Measurements from ENCODE around the gene ZNF221. TPM values are rescaled to one million over a fixed set of nuclear protein-coding genes. Genes with fewer than 3 reads are reported as not detected.

The ZNF221 gene
- total and polyA plus RNA-seq, 9 of the 15 experiments (the other 6 are each of a cell fraction or from before 2014, with no cell fraction given): 0.32 to 1.4 (median 0.45) TPM

DNA sequence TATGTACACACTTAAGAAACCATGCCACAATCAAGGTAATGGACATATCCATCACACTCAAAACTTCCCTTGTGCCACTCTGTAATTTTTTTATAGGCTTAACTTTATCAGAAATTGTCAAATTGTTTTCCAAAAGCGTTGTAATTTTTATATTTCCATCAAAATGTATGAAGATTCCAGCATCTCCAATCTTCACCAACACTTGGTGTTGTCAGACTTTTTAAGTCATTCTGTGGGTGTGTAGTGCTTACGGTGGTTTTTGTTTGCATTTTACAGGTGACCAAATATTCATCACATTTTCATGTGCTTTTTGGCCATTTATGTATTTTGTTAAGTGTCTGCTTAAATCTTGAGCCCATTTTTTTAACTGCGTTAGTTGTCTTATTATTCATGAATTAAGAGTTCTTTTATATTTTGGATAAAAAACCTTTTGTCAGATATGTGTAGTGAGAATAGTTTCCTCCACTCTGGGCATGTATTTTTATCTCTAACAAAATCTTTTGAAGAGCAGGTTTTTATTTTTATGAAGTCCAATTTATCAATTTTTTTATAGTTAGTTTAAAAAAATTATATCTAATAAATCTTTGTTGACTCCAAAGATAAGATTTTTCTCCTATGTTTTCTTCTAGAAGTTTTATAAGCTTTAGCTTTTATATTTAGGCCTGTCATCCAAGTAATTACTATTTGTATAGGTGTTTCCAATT is 11.3 kb upstream of the ZNF221 start (continued):
- TF ChIP-seq RBM25 (IDR thresholded peaks at IDR 0.05; ENCODE audit: low read depth, low read length, severe bottlenecking): peak; percentile 81
- no peak for TF ChIP-seq HIVEP1 (CRISPR knock-in tag; IDR thresholded peaks at IDR 0.05)
- TF ChIP-seq NFATC3 (IDR thresholded peaks at IDR 0.05): no peak
- TF ChIP-seq RBM22 (IDR thresholded peaks at IDR 0.05; ENCODE audit: low read depth, low read length, poor library complexity, severe bottlenecking): no peak
- no peak for TF ChIP-seq GMEB1 (CRISPR knock-in tag; IDR thresholded peaks at IDR 0.05)
- TF ChIP-seq ZNF707 (CRISPR knock-in tag; conservative IDR thresholded peaks at IDR 0.05): no peak

DNA sequence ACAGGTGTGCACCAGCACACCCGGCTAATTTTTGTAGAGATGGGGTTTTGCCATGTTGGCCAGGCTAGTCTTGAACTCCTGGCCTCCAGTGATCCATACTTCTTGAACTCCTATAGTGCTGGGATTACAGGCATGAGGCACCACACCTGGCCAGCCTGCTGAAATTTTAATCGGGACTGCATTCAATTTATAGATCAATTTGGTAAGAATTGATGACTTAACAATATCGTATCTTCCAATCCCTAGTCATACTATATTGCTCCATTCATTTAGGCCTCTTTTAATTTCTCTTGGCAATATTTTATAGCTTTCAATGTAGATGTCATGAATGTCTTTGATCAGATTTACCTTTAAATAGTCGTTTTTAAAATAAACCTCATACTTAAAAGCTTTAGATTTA is 10.3 kb upstream of the ZNF221 start:
- no peak for FAIRE-seq
- ATAC-seq: no peak

More for the DNA sequence above, 10.3 kb upstream of the ZNF221 start:
- WGBS (ENCODE audit: insufficient coverage, low coverage, missing lambda C conversion rate): 1% methylated on average over 4 of the region's 4 CpGs
- H3K9me3 ChIP-seq (replicated peaks; ENCODE audit: control insufficient read depth, insufficient read depth, low read depth, low read length): peaks cover 4% of the 10 kb centered on the region; the same call in 1 of the 2 replicates
- ChIA-PET POLR2A (no interaction called here), CTCF (ENCODE audit: low intra/inter-chr PET ratio) (no interaction called here)
- in situ Hi-C loops (cut with MboI): no loop called here
- no peaks in the 10 kb centered on the region for H4K20me1 ChIP-seq (replicated peaks; ENCODE audit: control insufficient read depth, insufficient read depth, low read length)
- H3K36me3 ChIP-seq (ENCODE audit: control insufficient read depth, insufficient read depth, low read length): no peaks in the 10 kb centered on the region
- no TSS peak for BruUV-seq (replicated peaks)
- H3K4me3 ChIP-seq: no peak overlapping the region
- H2AFZ ChIP-seq (ENCODE audit: low read depth, low read length): no peak overlapping the region
- H3K27me3 ChIP-seq (ENCODE audit: control insufficient read depth in 2 of 2, insufficient read depth in 2 of 2, low read length in 2 of 2): no peaks in the 10 kb centered on the region
- no peaks in the 10 kb centered on the region for H3K9me1 ChIP-seq (ENCODE audit: control insufficient read depth, insufficient read depth, low read length)
- no peaks in the 10 kb centered on the region for H3K4me1 ChIP-seq (replicated peaks in 1 of 2; ENCODE audit: control insufficient read depth in 2 of 2, insufficient read depth in 2 of 2, low read length in 2 of 2)
- no peak overlapping the region for H3K27ac ChIP-seq (ENCODE audit: extremely low read depth, low read depth, low read length)
- intact Hi-C loops (cut with micrococcal nuclease): no loop called here
- TF ChIP-seq HCFC1 (IDR thresholded peaks at IDR 0.05; ENCODE audit: low read depth, low read length): no peak
- TF ChIP-seq ZNF316 (IDR thresholded peaks at IDR 0.05): peak; percentile 44; the same call in 1 of the 2 replicates
- TF ChIP-seq DIDO1 (tag; IDR thresholded peaks at IDR 0.05; ENCODE audit: low read depth): no peak
- DNase-seq (ENCODE audit: extremely low read depth in 1 of 4, low spot score in 3 of 4): no peak
- H3K4me2 ChIP-seq (ENCODE audit: insufficient read depth, low read length): no peak overlapping the region
- no peaks in the 10 kb centered on the region for H3K79me2 ChIP-seq (ENCODE audit: control insufficient read depth, insufficient read depth, low read length)
- H3K9ac ChIP-seq (ENCODE audit: insufficient read depth in 1 of 2, low read depth in 2 of 2, low read length in 2 of 2): no peak overlapping the region
